ENCODE measurements around the gene SPAG16.

- no peak for TF ChIP-seq CTCF (IDR thresholded peaks at IDR 0.05; ENCODE audit: insufficient read depth, low read depth, low read length)
- no peak for TF ChIP-seq EZH2 (IDR thresholded peaks at IDR 0.05; ENCODE audit: insufficient read depth, low read length)
Observed at GRCh38 chr2:214376618-214377285, 1092.5 kb downstream of the SPAG16 start.

All from astrocyte (in vitro differentiated cells and primary cell).